ENCODE measurements around the gene WDR7. TPM values are rescaled to one million over a fixed set of nuclear protein-coding genes. Genes with fewer than 3 reads are reported as not detected.

The WDR7 gene
- total RNA-seq, 4 donors from 2014 or later, result 23.1 to 48.6 (median 30.3) TPM

- Histone ChIP-seq H3K27me3 (no peaks in the 10 kb centered on the region), H3K9me3 (no peaks in the 10 kb centered on the region), H3K36me3 (peaks cover 0 to 17% (median 2%) of the 10 kb centered on the region in 4 donors), H3K27ac (replicated peaks in 1 of 4) (no peak overlapping the region), H3K4me3 (no peak overlapping the region), H3K4me1 (no peaks in the 10 kb centered on the region)
- TF ChIP-seq EP300 (IDR thresholded peaks at IDR 0.05) (no peak), POLR2A (IDR thresholded peaks at IDR 0.05; ENCODE audit: low read depth) (no peak), CTCF (IDR thresholded peaks at IDR 0.05) (no peak), POLR2AphosphoS5 (IDR thresholded peaks at IDR 0.05) (no peak)
- 92% methylated on average over 1 of the region's 1 CpG for WGBS
- DNase-seq (ENCODE audit: extremely low spot score), result no peak
- intact Hi-C loops (cut with DNase I), result no loop called here
These were observed 69.9 kb downstream of the WDR7 start for GRCh38 chr18:56721031-56721430.

- no peaks in the 10 kb centered on the region for H3K4me1 ChIP-seq
- TF ChIP-seq CTCF (IDR thresholded peaks at IDR 0.05), result no peak
- TF ChIP-seq EP300 (IDR thresholded peaks at IDR 0.05), result no peak
- TF ChIP-seq POLR2AphosphoS5 (IDR thresholded peaks at IDR 0.05), result no peak
- TF ChIP-seq POLR2A (IDR thresholded peaks at IDR 0.05; ENCODE audit: low read depth), result no peak
- peaks cover 0 to 17% (median 2%) of the 10 kb centered on the region in 4 donors for H3K36me3 ChIP-seq
These were observed 70.3 kb downstream of the WDR7 start for GRCh38 chr18:56721491-56721890.

GRCh38 chr18:56722518-56722917 is 71.4 kb downstream of the WDR7 start:
- Histone ChIP-seq H3K9me3 (no peaks in the 10 kb centered on the region), H3K4me3 (no peak overlapping the region), H3K36me3 (peaks cover 0 to 25% (median 2%) of the 10 kb centered on the region in 4 donors), H3K27me3 (no peaks in the 10 kb centered on the region), H3K4me1 (no peaks in the 10 kb centered on the region), H3K27ac (replicated peaks in 1 of 4) (no peak overlapping the region)
- TF ChIP-seq POLR2A (IDR thresholded peaks at IDR 0.05; ENCODE audit: low read depth) (no peak), EP300 (IDR thresholded peaks at IDR 0.05) (no peak), CTCF (IDR thresholded peaks at IDR 0.05) (no peak), POLR2AphosphoS5 (IDR thresholded peaks at IDR 0.05) (no peak)
- intact Hi-C loops (cut with DNase I), result no loop called here
- no peak for DNase-seq (ENCODE audit: extremely low spot score)

More at GRCh38 chr18:56721491-56721890, 70.3 kb downstream of the WDR7 start:
- intact Hi-C loops (cut with DNase I), result no loop called here
- no peak for DNase-seq (ENCODE audit: extremely low spot score)
- no peak overlapping the region for H3K27ac ChIP-seq (replicated peaks in 1 of 4)
- H3K9me3 ChIP-seq, result no peaks in the 10 kb centered on the region
- H3K4me3 ChIP-seq, result no peak overlapping the region
- no peaks in the 10 kb centered on the region for H3K27me3 ChIP-seq
- 98% methylated on average over 3 of the region's 3 CpGs for WGBS

GRCh38 chr18:56723068-56723467 is 71.9 kb downstream of the WDR7 start:
- H3K36me3 ChIP-seq, result peaks cover 0 to 23% (median 2%) of the 10 kb centered on the region in 4 donors
- WGBS, result 86% methylated on average over 1 of the region's 1 CpG
- intact Hi-C loops (cut with DNase I), result no loop called here
- no peaks in the 10 kb centered on the region for H3K27me3 ChIP-seq
- DNase-seq (ENCODE audit: extremely low spot score), result no peak
- TF ChIP-seq EP300 (IDR thresholded peaks at IDR 0.05) (no peak), POLR2AphosphoS5 (IDR thresholded peaks at IDR 0.05) (no peak), POLR2A (IDR thresholded peaks at IDR 0.05; ENCODE audit: low read depth) (no peak), CTCF (IDR thresholded peaks at IDR 0.05) (no peak)
- no peak overlapping the region for H3K27ac ChIP-seq (replicated peaks in 1 of 4)
- no peak overlapping the region for H3K4me3 ChIP-seq
- no peaks in the 10 kb centered on the region for H3K4me1 ChIP-seq
- H3K9me3 ChIP-seq, result no peaks in the 10 kb centered on the region

- H3K4me1 ChIP-seq, result no peaks in the 10 kb centered on the region
- H3K36me3 ChIP-seq, result peaks cover 4 to 25% (median 6%) of the 10 kb centered on the region in 4 donors
- no peaks in the 10 kb centered on the region for H3K27me3 ChIP-seq
- no peak overlapping the region for H3K27ac ChIP-seq (replicated peaks in 1 of 4)
- no peak overlapping the region for H3K4me3 ChIP-seq
- WGBS, result 98% methylated on average over 2 of the region's 2 CpGs
- H3K9me3 ChIP-seq, result no peaks in the 10 kb centered on the region
- no peak for DNase-seq (ENCODE audit: extremely low spot score)
- intact Hi-C loops (cut with DNase I), result no loop called here
- no peak for TF ChIP-seq POLR2A (IDR thresholded peaks at IDR 0.05; ENCODE audit: low read depth)
- TF ChIP-seq POLR2AphosphoS5 (IDR thresholded peaks at IDR 0.05), result no peak
- TF ChIP-seq CTCF (IDR thresholded peaks at IDR 0.05), result no peak
- no peak for TF ChIP-seq EP300 (IDR thresholded peaks at IDR 0.05)
These were observed 72.5 kb downstream of the WDR7 start for GRCh38 chr18:56723706-56724105.
